ENCODE results near the gene MBD6.
"Not testable (repeated sequence)": the region's sequence is repeated elsewhere in the genome, so short reads cannot be mapped to it uniquely, and the experiment has no call there.

Gene MBD6

GRCh38 chr12:57511588-57512325, 10.9 kb upstream of the MBD6 start:
- no peak overlapping the region for H3K4me3 ChIP-seq (replicated peaks; ENCODE audit: low read depth, low read length)
- DNase-seq (ENCODE audit: extremely low read depth, low read depth), result no peak
- TF ChIP-seq, protein P1, sequence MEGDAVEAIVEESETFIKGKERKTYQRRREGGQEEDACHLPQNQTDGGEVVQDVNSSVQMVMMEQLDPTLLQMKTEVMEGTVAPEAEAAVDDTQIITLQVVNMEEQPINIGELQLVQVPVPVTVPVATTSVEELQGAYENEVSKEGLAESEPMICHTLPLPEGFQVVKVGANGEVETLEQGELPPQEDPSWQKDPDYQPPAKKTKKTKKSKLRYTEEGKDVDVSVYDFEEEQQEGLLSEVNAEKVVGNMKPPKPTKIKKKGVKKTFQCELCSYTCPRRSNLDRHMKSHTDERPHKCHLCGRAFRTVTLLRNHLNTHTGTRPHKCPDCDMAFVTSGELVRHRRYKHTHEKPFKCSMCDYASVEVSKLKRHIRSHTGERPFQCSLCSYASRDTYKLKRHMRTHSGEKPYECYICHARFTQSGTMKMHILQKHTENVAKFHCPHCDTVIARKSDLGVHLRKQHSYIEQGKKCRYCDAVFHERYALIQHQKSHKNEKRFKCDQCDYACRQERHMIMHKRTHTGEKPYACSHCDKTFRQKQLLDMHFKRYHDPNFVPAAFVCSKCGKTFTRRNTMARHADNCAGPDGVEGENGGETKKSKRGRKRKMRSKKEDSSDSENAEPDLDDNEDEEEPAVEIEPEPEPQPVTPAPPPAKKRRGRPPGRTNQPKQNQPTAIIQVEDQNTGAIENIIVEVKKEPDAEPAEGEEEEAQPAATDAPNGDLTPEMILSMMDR (IDR thresholded peaks at IDR 0.05; ENCODE audit: low read depth, low read length, missing control alignments), result no peak

- DNase-seq (ENCODE audit: extremely low read depth, low read depth), result no peak
- H3K4me3 ChIP-seq (replicated peaks; ENCODE audit: low read depth, low read length), result no peak overlapping the region
- TF ChIP-seq, protein P1 (IDR thresholded peaks at IDR 0.05; ENCODE audit: low read depth, low read length, missing control alignments), result no peak
Observed at GRCh38 chr12:57512665-57513064, 10.0 kb upstream of the MBD6 start.

DNA sequence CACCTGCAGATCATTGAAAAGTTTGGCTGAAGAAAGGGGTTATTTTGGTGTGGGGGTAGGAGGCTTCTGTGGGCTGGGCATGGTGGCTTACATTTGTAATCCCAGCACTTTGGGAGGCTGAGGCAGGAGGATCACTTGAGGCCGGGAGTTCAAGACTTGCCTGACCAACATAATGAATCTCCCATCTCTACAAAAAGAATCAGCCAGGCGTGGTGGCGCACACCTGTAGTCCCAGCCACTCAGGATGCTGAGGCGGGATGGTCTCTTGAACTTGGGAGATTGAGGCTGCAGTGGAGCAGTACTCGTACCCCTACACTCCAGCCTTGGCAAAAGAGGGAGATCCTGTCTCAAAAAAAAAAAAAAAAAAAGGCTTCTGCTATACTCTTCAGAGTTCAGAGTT, 9.4 kb upstream of the MBD6 start:
- TF ChIP-seq, protein P1 (IDR thresholded peaks at IDR 0.05; ENCODE audit: low read depth, low read length, missing control alignments), result no peak

DNA sequence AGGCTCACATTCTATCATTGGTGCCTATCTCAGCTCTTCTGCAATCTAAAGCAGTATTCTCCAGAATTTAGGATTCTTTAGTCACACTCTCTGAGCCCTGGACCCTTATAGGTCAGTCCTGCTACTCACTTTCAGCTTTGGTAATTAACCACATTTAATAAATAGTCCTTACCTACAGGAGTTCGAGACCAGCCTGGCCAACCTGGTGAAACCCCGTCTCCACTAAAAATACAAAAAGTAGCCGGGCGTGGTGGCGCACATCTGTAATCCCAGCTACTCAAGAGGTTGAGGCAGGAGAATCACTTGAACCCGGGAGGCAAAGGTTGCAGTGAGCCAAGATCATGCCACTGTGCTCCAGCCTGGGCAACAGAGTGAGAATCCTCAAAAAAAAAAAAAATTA, 8.9 kb upstream of the MBD6 start:
- H3K4me3 ChIP-seq (replicated peaks; ENCODE audit: low read depth, low read length); DNase-seq (ENCODE audit: extremely low read depth, low read depth): not testable (repeated sequence)

More for the DNA sequence above, 9.4 kb upstream of the MBD6 start:
- H3K4me3 ChIP-seq (replicated peaks; ENCODE audit: low read depth, low read length), result no peak overlapping the region
- DNase-seq (ENCODE audit: extremely low read depth, low read depth), result no peak

DNA sequence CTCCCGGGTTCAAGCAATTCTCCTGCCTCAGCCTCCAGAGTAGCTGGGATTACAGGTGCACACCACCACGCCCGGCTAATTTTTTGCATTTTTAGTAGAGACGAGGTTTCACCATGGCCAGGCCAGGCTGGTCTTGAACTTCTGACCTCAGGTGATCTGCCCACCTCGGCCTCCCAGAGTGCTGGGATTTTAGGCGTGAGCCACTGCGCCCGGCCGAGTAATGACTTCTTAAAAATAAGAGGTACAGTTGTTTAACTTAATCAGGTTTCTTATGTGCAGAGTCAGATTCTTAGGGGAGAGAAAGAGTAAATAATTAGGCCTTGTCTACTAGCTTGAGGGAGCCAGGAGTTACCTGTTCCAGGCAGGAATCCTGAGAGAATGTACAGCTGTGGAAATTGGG, 8.4 kb upstream of the MBD6 start:
- H3K4me3 ChIP-seq (replicated peaks; ENCODE audit: low read depth, low read length); DNase-seq (ENCODE audit: extremely low read depth, low read depth): not testable (repeated sequence)

GRCh38 chr12:57514720-57515407, 7.8 kb upstream of the MBD6 start:
- DNase-seq (ENCODE audit: extremely low read depth, low read depth), result no peak
- TF ChIP-seq, protein P1 (IDR thresholded peaks at IDR 0.05; ENCODE audit: low read depth, low read length, missing control alignments), result no peak
- no peak overlapping the region for H3K4me3 ChIP-seq (replicated peaks; ENCODE audit: low read depth, low read length)

DNA sequence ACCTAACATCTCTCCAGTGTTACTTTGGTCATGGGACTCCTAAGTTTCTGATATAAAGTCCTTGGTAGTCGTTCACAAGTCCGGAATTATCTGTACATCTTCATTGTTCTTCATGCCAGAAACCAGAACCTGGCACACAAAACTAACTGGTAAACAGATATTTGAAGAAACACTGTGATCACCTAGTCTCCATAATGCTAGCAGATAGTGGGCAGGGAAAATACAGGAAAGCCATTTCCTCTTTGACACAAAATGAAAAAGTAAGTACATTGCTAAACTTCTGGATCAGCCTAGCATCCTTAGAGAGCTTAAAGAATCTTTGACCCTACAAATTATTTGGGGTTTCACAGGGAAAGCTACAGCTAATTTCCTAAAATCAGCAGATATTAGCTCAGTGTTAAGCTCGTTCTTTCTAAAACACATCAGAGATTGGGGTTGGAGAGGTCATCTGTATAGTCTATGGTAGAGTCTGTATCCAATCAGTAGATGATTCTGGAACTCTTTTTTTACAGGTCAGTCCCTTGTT, 7.2 kb upstream of the MBD6 start:
- TF ChIP-seq, protein P1 (IDR thresholded peaks at IDR 0.05; ENCODE audit: low read depth, low read length, missing control alignments), result no peak
- no peak for DNase-seq (ENCODE audit: extremely low read depth, low read depth)
- no peak overlapping the region for H3K4me3 ChIP-seq (replicated peaks; ENCODE audit: low read depth, low read length)

All from HFF-Myc (cell line).